ENCODE data around the gene ADAMTS10. TPM values are rescaled to one million over a fixed set of nuclear protein-coding genes. Genes with fewer than 3 reads are reported as not detected.

Gene ADAMTS10
- total RNA-seq, 1 experiment from 2014 or later, result 10.2 TPM

- Histone ChIP-seq H4K20me1 (ENCODE audit: insufficient read depth) (no peaks in the 10 kb centered on the region), H2AFZ (ENCODE audit: low read depth, low read length, poor library complexity, severe bottlenecking) (no peak overlapping the region), H3K9me3 (ENCODE audit: control insufficient read depth in 1 of 2, insufficient read depth in 1 of 2, low read depth in 1 of 2, low read length in 2 of 2) (no peaks in the 10 kb centered on the region), H3K4me1 (ENCODE audit: control insufficient read depth in 1 of 2, insufficient read depth in 2 of 2, low read length in 2 of 2) (no peaks in the 10 kb centered on the region), H3K9me2 (ENCODE audit: insufficient read depth) (no peaks in the 10 kb centered on the region), H3K4me2 (ENCODE audit: low read length) (no peak overlapping the region), H3K9ac (ENCODE audit: low read length) (no peak overlapping the region), H3K27ac (ENCODE audit: low read depth, low read length) (no peak overlapping the region), H3K36me3 (ENCODE audit: control insufficient read depth in 1 of 2, insufficient read depth in 2 of 2, low read length in 2 of 2) (no peaks in the 10 kb centered on the region), H3K4me3 (replicated peaks in 1 of 2; ENCODE audit: low read depth in 1 of 2, low read length in 2 of 2) (no peak overlapping the region), H3K27me3 (ENCODE audit: insufficient read depth, low read length) (no peaks in the 10 kb centered on the region), H3K79me2 (ENCODE audit: insufficient read depth, low read length) (no peaks in the 10 kb centered on the region)
- ChIA-PET RAD21 (ENCODE audit: low non-redundant PET in 1 of 2, low total read pairs in 2 of 2, uncharacterized antibody in 2 of 2, unreplicated experiment in 2 of 2) (no interaction called here), POLR2A (no interaction called here), CTCF (interaction anchor here (0.6 kb wide), 1 partner anchor 87 kb away, joined by 3 read pairs; no protein-coding TSS in a partner anchor)
- BruUV-seq (replicated peaks), result no TSS peak
- intact Hi-C loops (cut with micrococcal nuclease), result no loop called here
- ATAC-seq, result no peak
- DNase-seq (ENCODE audit: low read depth, low spot score), result no peak
- TF ChIP-seq EZH2phosphoT487 (IDR thresholded peaks at IDR 0.05; ENCODE audit: borderline replicate concordance), result no peak
- TF ChIP-seq YY1 (IDR thresholded peaks at IDR 0.05; ENCODE audit: extremely low read depth, insufficient replicate concordance, low read depth, low read length), result no peak
- no peak for TF ChIP-seq ZFX (IDR thresholded peaks at IDR 0.05)
- TF ChIP-seq ATF3 (IDR thresholded peaks at IDR 0.05), result no peak
- TF ChIP-seq, protein P1, sequence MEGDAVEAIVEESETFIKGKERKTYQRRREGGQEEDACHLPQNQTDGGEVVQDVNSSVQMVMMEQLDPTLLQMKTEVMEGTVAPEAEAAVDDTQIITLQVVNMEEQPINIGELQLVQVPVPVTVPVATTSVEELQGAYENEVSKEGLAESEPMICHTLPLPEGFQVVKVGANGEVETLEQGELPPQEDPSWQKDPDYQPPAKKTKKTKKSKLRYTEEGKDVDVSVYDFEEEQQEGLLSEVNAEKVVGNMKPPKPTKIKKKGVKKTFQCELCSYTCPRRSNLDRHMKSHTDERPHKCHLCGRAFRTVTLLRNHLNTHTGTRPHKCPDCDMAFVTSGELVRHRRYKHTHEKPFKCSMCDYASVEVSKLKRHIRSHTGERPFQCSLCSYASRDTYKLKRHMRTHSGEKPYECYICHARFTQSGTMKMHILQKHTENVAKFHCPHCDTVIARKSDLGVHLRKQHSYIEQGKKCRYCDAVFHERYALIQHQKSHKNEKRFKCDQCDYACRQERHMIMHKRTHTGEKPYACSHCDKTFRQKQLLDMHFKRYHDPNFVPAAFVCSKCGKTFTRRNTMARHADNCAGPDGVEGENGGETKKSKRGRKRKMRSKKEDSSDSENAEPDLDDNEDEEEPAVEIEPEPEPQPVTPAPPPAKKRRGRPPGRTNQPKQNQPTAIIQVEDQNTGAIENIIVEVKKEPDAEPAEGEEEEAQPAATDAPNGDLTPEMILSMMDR (IDR thresholded peaks at IDR 0.05 in 2 of 3, conservative IDR thresholded peaks at IDR 0.05 in 1 of 3; ENCODE audit: borderline replicate concordance in 1 of 3, insufficient read depth in 1 of 3, low read depth in 2 of 3, low read length in 2 of 3), result no peak
- no peak for TF ChIP-seq SRF (IDR thresholded peaks at IDR 0.05; ENCODE audit: low read depth)
- no peak for TF ChIP-seq REST (IDR thresholded peaks at IDR 0.05; ENCODE audit: low read depth)
- TF ChIP-seq ZBTB33 (IDR thresholded peaks at IDR 0.05; ENCODE audit: extremely low read depth, insufficient replicate concordance, low read length), result no peak
- no peak for TF ChIP-seq RAD21 (IDR thresholded peaks at IDR 0.05; ENCODE audit: low read depth)
- no peak for TF ChIP-seq CBX3 (IDR thresholded peaks at IDR 0.05; ENCODE audit: low read depth)
- TF ChIP-seq EZH2 (IDR thresholded peaks at IDR 0.05), result no peak
Measured at GRCh38 chr19:8544168-8544567, 66.3 kb downstream of the ADAMTS10 start.
